Measurements from ENCODE around the gene PIAS4. TPM values are rescaled to one million over a fixed set of nuclear protein-coding genes. Genes with fewer than 3 reads are reported as not detected.
A peak's percentile ranks its signal among the peaks of the same experiment; 100 is the strongest.

PIAS4 gene
- total RNA-seq, 1 experiment from 2014 or later = 45.9 TPM

DNA sequence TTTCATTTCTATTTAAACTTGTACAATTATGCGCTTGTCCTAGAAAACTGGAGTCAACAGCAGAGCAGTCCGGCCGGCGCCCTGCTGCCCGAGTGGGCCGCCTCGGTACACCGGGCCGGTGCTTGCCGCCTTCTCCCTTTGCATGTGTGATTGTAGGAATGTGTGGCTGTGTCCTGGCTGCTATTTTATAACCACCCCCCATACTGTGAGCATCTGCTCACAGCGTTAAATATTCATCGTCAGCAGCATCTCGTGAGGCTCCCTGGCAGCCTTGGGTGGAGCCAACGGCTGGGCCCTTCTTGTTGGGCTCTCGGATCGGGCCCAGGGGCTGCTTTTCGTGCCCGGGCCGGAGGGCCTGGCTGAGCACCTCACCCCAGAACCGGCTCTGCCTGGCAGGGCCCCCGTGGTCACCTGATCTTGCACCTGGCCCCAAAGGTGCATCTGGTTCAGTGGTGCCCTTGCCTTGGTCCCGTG is 10.6 kb downstream of the PIAS4 start:
- Mint-ChIP-seq H3K4me3 (no peak overlapping the region), H3K4me1 (0 out of 2 replicates have a peak, but pooled peaks cover 3% of the 10 kb centered on the region), H3K27me3 (ENCODE audit: low read depth) (no peaks in the 10 kb centered on the region), H3K9me3 (no peaks in the 10 kb centered on the region), H3K27ac (peak overlapping the region; percentile 42; the same call in 1 of the 2 replicates), H3K36me3 (peaks cover 8% of the 10 kb centered on the region)
- TF ChIP-seq, protein P1, sequence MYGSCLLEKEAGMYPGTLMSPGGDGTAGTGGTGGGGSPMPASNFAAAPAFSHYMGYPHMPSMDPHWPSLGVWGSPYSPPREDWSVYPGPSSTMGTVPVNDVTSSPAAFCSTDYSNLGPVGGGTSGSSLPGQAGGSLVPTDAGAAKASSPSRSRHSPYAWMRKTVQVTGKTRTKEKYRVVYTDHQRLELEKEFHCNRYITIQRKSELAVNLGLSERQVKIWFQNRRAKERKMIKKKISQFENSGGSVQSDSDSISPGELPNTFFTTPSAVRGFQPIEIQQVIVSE (CRISPR knock-in tag; IDR thresholded peaks at IDR 0.05; ENCODE audit: borderline replicate concordance) = no peak
- TF ChIP-seq, protein P2, sequence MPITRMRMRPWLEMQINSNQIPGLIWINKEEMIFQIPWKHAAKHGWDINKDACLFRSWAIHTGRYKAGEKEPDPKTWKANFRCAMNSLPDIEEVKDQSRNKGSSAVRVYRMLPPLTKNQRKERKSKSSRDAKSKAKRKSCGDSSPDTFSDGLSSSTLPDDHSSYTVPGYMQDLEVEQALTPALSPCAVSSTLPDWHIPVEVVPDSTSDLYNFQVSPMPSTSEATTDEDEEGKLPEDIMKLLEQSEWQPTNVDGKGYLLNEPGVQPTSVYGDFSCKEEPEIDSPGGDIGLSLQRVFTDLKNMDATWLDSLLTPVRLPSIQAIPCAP (CRISPR knock-in tag; IDR thresholded peaks at IDR 0.05) = no peak
- TF ChIP-seq SOX15 (CRISPR knock-in tag; IDR thresholded peaks at IDR 0.05) = no peak
- no peak for TF ChIP-seq GABPB1 (CRISPR knock-in tag; IDR thresholded peaks at IDR 0.05)
- no peak for TF ChIP-seq ZNF317 (CRISPR knock-in tag; IDR thresholded peaks at IDR 0.05; ENCODE audit: borderline replicate concordance, low read depth)
- TF ChIP-seq, protein P3, sequence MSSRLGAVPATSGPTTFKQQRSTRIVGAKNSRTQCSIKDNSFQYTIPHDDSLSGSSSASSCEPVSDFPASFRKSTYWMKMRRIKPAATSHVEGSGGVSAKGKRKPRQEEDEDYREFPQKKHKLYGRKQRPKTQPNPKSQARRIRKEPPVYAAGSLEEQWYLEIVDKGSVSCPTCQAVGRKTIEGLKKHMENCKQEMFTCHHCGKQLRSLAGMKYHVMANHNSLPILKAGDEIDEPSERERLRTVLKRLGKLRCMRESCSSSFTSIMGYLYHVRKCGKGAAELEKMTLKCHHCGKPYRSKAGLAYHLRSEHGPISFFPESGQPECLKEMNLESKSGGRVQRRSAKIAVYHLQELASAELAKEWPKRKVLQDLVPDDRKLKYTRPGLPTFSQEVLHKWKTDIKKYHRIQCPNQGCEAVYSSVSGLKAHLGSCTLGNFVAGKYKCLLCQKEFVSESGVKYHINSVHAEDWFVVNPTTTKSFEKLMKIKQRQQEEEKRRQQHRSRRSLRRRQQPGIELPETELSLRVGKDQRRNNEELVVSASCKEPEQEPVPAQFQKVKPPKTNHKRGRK (CRISPR knock-in tag; IDR thresholded peaks at IDR 0.05; ENCODE audit: borderline replicate concordance) = no peak
- TF ChIP-seq, protein P4, sequence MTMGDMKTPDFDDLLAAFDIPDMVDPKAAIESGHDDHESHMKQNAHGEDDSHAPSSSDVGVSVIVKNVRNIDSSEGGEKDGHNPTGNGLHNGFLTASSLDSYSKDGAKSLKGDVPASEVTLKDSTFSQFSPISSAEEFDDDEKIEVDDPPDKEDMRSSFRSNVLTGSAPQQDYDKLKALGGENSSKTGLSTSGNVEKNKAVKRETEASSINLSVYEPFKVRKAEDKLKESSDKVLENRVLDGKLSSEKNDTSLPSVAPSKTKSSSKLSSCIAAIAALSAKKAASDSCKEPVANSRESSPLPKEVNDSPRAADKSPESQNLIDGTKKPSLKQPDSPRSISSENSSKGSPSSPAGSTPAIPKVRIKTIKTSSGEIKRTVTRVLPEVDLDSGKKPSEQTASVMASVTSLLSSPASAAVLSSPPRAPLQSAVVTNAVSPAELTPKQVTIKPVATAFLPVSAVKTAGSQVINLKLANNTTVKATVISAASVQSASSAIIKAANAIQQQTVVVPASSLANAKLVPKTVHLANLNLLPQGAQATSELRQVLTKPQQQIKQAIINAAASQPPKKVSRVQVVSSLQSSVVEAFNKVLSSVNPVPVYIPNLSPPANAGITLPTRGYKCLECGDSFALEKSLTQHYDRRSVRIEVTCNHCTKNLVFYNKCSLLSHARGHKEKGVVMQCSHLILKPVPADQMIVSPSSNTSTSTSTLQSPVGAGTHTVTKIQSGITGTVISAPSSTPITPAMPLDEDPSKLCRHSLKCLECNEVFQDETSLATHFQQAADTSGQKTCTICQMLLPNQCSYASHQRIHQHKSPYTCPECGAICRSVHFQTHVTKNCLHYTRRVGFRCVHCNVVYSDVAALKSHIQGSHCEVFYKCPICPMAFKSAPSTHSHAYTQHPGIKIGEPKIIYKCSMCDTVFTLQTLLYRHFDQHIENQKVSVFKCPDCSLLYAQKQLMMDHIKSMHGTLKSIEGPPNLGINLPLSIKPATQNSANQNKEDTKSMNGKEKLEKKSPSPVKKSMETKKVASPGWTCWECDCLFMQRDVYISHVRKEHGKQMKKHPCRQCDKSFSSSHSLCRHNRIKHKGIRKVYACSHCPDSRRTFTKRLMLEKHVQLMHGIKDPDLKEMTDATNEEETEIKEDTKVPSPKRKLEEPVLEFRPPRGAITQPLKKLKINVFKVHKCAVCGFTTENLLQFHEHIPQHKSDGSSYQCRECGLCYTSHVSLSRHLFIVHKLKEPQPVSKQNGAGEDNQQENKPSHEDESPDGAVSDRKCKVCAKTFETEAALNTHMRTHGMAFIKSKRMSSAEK (CRISPR knock-in tag; IDR thresholded peaks at IDR 0.05; ENCODE audit: borderline replicate concordance) = no peak
- CTCF ChIA-PET = no interaction called here
- POLR2A ChIA-PET = no interaction called here
- no peak for ATAC-seq
- DNase-seq (ENCODE audit: low spot score) = no peak

DNA sequence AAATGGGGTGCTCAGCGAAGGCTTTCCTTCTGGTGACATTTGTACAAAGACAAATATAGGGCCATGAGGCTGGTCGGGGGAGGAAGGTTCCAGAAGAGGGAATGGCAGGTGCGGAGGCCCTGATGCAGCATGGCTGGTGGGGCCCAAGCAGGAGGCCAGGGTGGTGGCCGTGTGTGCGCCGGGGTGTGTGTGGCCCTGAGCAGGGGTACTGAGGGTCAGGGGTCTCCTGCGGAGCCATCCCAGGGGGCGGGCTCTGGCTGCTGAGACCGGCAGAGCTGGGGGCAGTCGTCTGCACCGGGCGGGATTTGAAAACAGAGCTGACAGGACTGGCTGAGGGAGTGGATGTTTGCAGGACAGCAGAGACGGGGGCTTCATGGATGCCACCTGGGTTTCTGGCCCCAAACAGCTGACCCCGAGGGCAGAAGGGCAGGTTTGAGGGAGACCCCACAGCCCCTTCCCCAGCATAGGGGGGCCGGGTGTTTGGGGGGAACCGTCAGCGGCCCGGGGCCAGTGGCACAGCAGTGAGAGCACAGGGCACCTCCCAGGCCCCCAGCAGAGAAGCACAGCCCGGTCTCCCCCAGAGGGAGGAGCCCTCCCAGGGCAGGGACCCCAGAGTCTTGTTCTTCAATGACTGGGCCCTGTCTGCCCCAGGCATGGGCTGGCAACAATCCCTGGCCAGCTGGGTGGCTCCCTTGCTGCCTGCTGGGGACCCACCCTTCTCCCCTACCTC is 11.4 kb downstream of the PIAS4 start:
- ATAC-seq (no peak), DNase-seq (ENCODE audit: low spot score) (no peak)
- Mint-ChIP-seq H3K9me3 (no peaks in the 10 kb centered on the region), H3K4me1 (0 out of 2 replicates have a peak, but pooled peaks cover 3% of the 10 kb centered on the region), H3K36me3 (peaks cover 10% of the 10 kb centered on the region), H3K4me3 (no peak overlapping the region), H3K27ac (peak overlapping the region; percentile 42; the same call in 1 of the 2 replicates), H3K27me3 (ENCODE audit: low read depth) (no peaks in the 10 kb centered on the region)
- POLR2A ChIA-PET = no interaction called here
- CTCF ChIA-PET = no interaction called here
- TF ChIP-seq, protein P5, sequence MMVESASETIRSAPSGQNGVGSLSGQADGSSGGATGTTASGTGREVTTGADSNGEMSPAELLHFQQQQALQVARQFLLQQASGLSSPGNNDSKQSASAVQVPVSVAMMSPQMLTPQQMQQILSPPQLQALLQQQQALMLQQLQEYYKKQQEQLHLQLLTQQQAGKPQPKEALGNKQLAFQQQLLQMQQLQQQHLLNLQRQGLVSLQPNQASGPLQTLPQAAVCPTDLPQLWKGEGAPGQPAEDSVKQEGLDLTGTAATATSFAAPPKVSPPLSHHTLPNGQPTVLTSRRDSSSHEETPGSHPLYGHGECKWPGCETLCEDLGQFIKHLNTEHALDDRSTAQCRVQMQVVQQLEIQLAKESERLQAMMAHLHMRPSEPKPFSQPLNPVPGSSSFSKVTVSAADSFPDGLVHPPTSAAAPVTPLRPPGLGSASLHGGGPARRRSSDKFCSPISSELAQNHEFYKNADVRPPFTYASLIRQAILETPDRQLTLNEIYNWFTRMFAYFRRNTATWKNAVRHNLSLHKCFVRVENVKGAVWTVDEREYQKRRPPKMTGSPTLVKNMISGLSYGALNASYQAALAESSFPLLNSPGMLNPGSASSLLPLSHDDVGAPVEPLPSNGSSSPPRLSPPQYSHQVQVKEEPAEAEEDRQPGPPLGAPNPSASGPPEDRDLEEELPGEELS (CRISPR knock-in tag; IDR thresholded peaks at IDR 0.05) = no peak
- TF ChIP-seq, protein P6, sequence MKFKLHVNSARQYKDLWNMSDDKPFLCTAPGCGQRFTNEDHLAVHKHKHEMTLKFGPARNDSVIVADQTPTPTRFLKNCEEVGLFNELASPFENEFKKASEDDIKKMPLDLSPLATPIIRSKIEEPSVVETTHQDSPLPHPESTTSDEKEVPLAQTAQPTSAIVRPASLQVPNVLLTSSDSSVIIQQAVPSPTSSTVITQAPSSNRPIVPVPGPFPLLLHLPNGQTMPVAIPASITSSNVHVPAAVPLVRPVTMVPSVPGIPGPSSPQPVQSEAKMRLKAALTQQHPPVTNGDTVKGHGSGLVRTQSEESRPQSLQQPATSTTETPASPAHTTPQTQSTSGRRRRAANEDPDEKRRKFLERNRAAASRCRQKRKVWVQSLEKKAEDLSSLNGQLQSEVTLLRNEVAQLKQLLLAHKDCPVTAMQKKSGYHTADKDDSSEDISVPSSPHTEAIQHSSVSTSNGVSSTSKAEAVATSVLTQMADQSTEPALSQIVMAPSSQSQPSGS (CRISPR knock-in tag; IDR thresholded peaks at IDR 0.05; ENCODE audit: borderline replicate concordance, low read depth) = no peak
- TF ChIP-seq TEAD1 (CRISPR knock-in tag; IDR thresholded peaks at IDR 0.05) (no peak), HMGA2 (CRISPR knock-in tag; IDR thresholded peaks at IDR 0.05) (no peak), NR3C1 (CRISPR knock-in tag; conservative IDR thresholded peaks at IDR 0.05; ENCODE audit: low read depth) (no peak)
- TF ChIP-seq, protein P7, sequence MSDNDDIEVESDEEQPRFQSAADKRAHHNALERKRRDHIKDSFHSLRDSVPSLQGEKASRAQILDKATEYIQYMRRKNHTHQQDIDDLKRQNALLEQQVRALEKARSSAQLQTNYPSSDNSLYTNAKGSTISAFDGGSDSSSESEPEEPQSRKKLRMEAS (CRISPR knock-in tag; IDR thresholded peaks at IDR 0.05) = no peak

Data from WTC11 (cell line).